ENCODE measurements around the gene MDH1. TPM values are rescaled to one million over a fixed set of nuclear protein-coding genes. Genes with fewer than 3 reads are reported as not detected.
"Not testable (repeated sequence)": the region's sequence is repeated elsewhere in the genome, so short reads cannot be mapped to it uniquely, and the experiment has no call there.

The MDH1 gene
- total RNA-seq = 96.3 and 104 TPM in 2 replicates

- peak; percentile 100 for DNase-seq (ENCODE audit: low read depth in 2 of 2)
Observed at GRCh38 chr2:63588385-63589147, at the start of gene MDH1, which contains the start of gene WDPCP. Gene MDH1, plus strand, starts transcription at chr2:63588963. Its CDS starts 81 bp downstream, at chr2:63589044. Gene WDPCP, minus strand, starts transcription at chr2:63588477. Its CDS starts 206 bp downstream, at chr2:63588271.

GRCh38 chr2:63539416-63540162, 49.2 kb upstream of the MDH1 start:
- no peak for DNase-seq (ENCODE audit: low read depth in 2 of 2)

GRCh38 chr2:63544017-63544627, 44.6 kb upstream of the MDH1 start:
- peak; percentile 14 to 33 for DNase-seq (ENCODE audit: low read depth in 2 of 2)

- no peak for DNase-seq (ENCODE audit: low read depth in 2 of 2)
Observed at GRCh38 chr2:63545023-63545422, 43.7 kb upstream of the MDH1 start.

GRCh38 chr2:63553049-63553448, 35.7 kb upstream of the MDH1 start:
- no peak for DNase-seq (ENCODE audit: low read depth in 2 of 2)

GRCh38 chr2:63555299-63555698, 33.5 kb upstream of the MDH1 start:
- no peak for DNase-seq (ENCODE audit: low read depth in 2 of 2)

- DNase-seq (ENCODE audit: low read depth in 2 of 2) = no peak
Observed at GRCh38 chr2:63555931-63556330, 32.8 kb upstream of the MDH1 start.

GRCh38 chr2:63557819-63558218, 30.9 kb upstream of the MDH1 start:
- not testable (repeated sequence) for DNase-seq (ENCODE audit: low read depth in 2 of 2)

GRCh38 chr2:63558922-63559321, 29.8 kb upstream of the MDH1 start:
- not testable (repeated sequence) for DNase-seq (ENCODE audit: low read depth in 2 of 2)

GRCh38 chr2:63562751-63563150, 26.0 kb upstream of the MDH1 start:
- no peak for DNase-seq (ENCODE audit: low read depth in 2 of 2)

GRCh38 chr2:63569740-63570139, 19.0 kb upstream of the MDH1 start:
- DNase-seq (ENCODE audit: low read depth in 2 of 2) = no peak

- DNase-seq (ENCODE audit: low read depth in 2 of 2) = peak in 1 of 2 donors; percentile 34
Observed at GRCh38 chr2:63571291-63571690, 17.5 kb upstream of the MDH1 start.

GRCh38 chr2:63572001-63572400, 16.8 kb upstream of the MDH1 start:
- DNase-seq (ENCODE audit: low read depth in 2 of 2) = no peak

GRCh38 chr2:63573026-63573425, 15.7 kb upstream of the MDH1 start:
- not testable (repeated sequence) for DNase-seq (ENCODE audit: low read depth in 2 of 2)

GRCh38 chr2:63573726-63574345, 14.9 kb upstream of the MDH1 start:
- not testable (repeated sequence) for DNase-seq (ENCODE audit: low read depth in 2 of 2)

GRCh38 chr2:63576546-63576945, 12.2 kb upstream of the MDH1 start:
- no peak for DNase-seq (ENCODE audit: low read depth in 2 of 2)

- DNase-seq (ENCODE audit: low read depth in 2 of 2) = no peak
Observed at GRCh38 chr2:63578767-63579166, 10.0 kb upstream of the MDH1 start.

GRCh38 chr2:63580651-63581297, 8.0 kb upstream of the MDH1 start:
- DNase-seq (ENCODE audit: low read depth in 2 of 2) = no peak

- DNase-seq (ENCODE audit: low read depth in 2 of 2) = peak in 1 of 2 donors; percentile 27
Observed at GRCh38 chr2:63581298-63581961, 7.3 kb upstream of the MDH1 start.

GRCh38 chr2:63582873-63583272, 5.9 kb upstream of the MDH1 start:
- no peak for DNase-seq (ENCODE audit: low read depth in 2 of 2)

Measured in dermis microvascular lymphatic vessel endothelial cell (primary cell).